GM23338 (cell line): ENCODE results near the gene ZFP42. TPM values are rescaled to one million over a fixed set of nuclear protein-coding genes. Genes with fewer than 3 reads are reported as not detected.

ENCODE experiments used
- ATAC-seq: fragments of 200-7000 bp; cut with Tn5 transposase; 3 replicates; pipeline ENCODE4 v1.9.1; 2020
- DNase-seq: peaks from one replicate; pipeline ENCODE4 v3.0.0-alpha.2; 2015; ENCODE audit warnings: low spot score
- H2AFZ ChIP-seq: fragments of 200-600 bp; sonication (generic); 2 replicates; pipeline ENCODE4 v1.8.0; 2016; ENCODE audit warnings: antibody characterized with exemption, mild to moderate bottlenecking, moderate library complexity
- H3F3A ChIP-seq: fragments of 200-600 bp; sonication (generic); replicated peaks from 2 replicates; pipeline ENCODE4 v1.8.0; 2017; ENCODE audit warnings: antibody characterized with exemption, mixed run types, low read depth
- H3K27ac ChIP-seq: fragments of 200-600 bp; sonication (generic); 2 replicates; pipeline ENCODE4 v1.6.1; 2016; ENCODE audit warnings: low read depth
- H3K27me3 ChIP-seq: fragments of 200-600 bp; sonication (generic); 2 replicates; pipeline ENCODE4 v1.8.0; 2016; ENCODE audit warnings: mild to moderate bottlenecking, mixed run types, moderate library complexity; ENCODE audit not compliant: insufficient read depth
- H3K36me3 ChIP-seq: fragments of 200-600 bp; sonication (generic); 2 replicates; pipeline ENCODE4 v1.8.0; 2016; ENCODE audit warnings: mild to moderate bottlenecking; ENCODE audit not compliant: insufficient read depth
- H3K4me1 ChIP-seq: fragments of 200-600 bp; sonication (generic); 2 replicates; pipeline ENCODE4 v1.8.0; 2016; ENCODE audit warnings: mild to moderate bottlenecking, moderate library complexity; ENCODE audit not compliant: insufficient read depth
- H3K4me2 ChIP-seq: fragments of 200-600 bp; sonication (generic); 2 replicates; pipeline ENCODE4 v1.7.1; 2017; ENCODE audit warnings: mixed run types
- H3K4me3 ChIP-seq: fragments of 200-600 bp; sonication (generic); 2 replicates; pipeline ENCODE4 v1.6.1; 2016; ENCODE audit warnings: mixed run types
- H3K79me2 ChIP-seq: fragments of 200-600 bp; sonication (generic); replicated peaks from 2 replicates; pipeline ENCODE4 v1.8.0; 2017; ENCODE audit warnings: mild to moderate bottlenecking; ENCODE audit not compliant: insufficient read depth
- H3K9me2 ChIP-seq: fragments of 200-600 bp; sonication (generic); 2 replicates; pipeline ENCODE4 v1.8.0; 2017; ENCODE audit not compliant: insufficient read depth
- H4K20me1 ChIP-seq: fragments of 200-600 bp; sonication (generic); replicated peaks from 2 replicates; pipeline ENCODE4 v1.8.0; 2017; ENCODE audit warnings: mild to moderate bottlenecking; ENCODE audit not compliant: insufficient read depth
- H3K27ac Mint-ChIP-seq: 2 replicates; pipeline ENCODE4 v1.8.0; 2020; ENCODE audit warnings: inconsistent platforms, mild to moderate bottlenecking, moderate library complexity, mixed read lengths
- H3K27me3 Mint-ChIP-seq: 3 replicates; pipeline ENCODE4 v1.8.0; 2022; ENCODE audit warnings: low read depth, mild to moderate bottlenecking, moderate library complexity, mixed read lengths, inconsistent platforms; ENCODE audit not compliant: insufficient read depth, poor library complexity
- H3K36me3 Mint-ChIP-seq: 3 replicates; pipeline ENCODE4 v1.8.0; 2021; ENCODE audit warnings: low read depth, mild to moderate bottlenecking, inconsistent platforms, moderate library complexity, mixed read lengths
- H3K4me1 Mint-ChIP-seq: 3 replicates; pipeline ENCODE4 v1.8.0; 2020; ENCODE audit warnings: mild to moderate bottlenecking, inconsistent platforms, mixed read lengths
- H3K4me3 Mint-ChIP-seq: 3 replicates; pipeline ENCODE4 v1.8.0; 2021; ENCODE audit warnings: moderate library complexity, mild to moderate bottlenecking, inconsistent platforms, mixed read lengths
- H3K9me3 Mint-ChIP-seq: 3 replicates; pipeline ENCODE4 v1.8.0; 2020; ENCODE audit warnings: moderate library complexity, mild to moderate bottlenecking, inconsistent platforms, mixed read lengths
- CREB1 ChIP-seq: fragments of 250-450 bp; sonication (Bioruptor Pico); IDR thresholded peaks from 2 replicates; pipeline ENCODE4 v1.5.0; 2020; ENCODE audit warnings: low read depth, mild to moderate bottlenecking, moderate library complexity
- EZH2 ChIP-seq: fragments of 200-600 bp; sonication (generic); IDR thresholded peaks from one replicate; pipeline ENCODE4 v1.8.0; 2017; ENCODE audit warnings: antibody characterized with exemption, mild to moderate bottlenecking, low read depth; ENCODE audit not compliant: unreplicated experiment
- EZH2phosphoT487 ChIP-seq: fragments of 200-600 bp; sonication (generic); IDR thresholded peaks from one replicate; pipeline ENCODE4 v1.8.1; 2018; ENCODE audit warnings: antibody characterized with exemption; ENCODE audit not compliant: unreplicated experiment
- JUNB ChIP-seq: IDR thresholded peaks from one replicate; pipeline ENCODE4 v1.6.1; 2016; ENCODE audit warnings: antibody characterized with exemption; ENCODE audit not compliant: unreplicated experiment
- POLR2AphosphoS5 ChIP-seq: IDR thresholded peaks from 2 replicates; pipeline ENCODE4 v1.6.1; 2016; ENCODE audit warnings: antibody characterized with exemption, low read depth
- STAT1 ChIP-seq: IDR thresholded peaks from one replicate; pipeline ENCODE4 v1.6.1; 2016; ENCODE audit warnings: antibody characterized with exemption; ENCODE audit not compliant: unreplicated experiment
- ZNF331 ChIP-seq: fragments of 250-450 bp; sonication (Bioruptor Pico); IDR thresholded peaks from 2 replicates; pipeline ENCODE4 v1.5.0; 2020; ENCODE audit warnings: low read depth, mild to moderate bottlenecking, moderate library complexity
- polyA plus RNA-seq: library from polyadenylated mRNA; unstranded; fragments of >200 nt; fragmentation: Nextera tagmentation; extraction: Ambion mirVana; gene quantifications from 2 replicates; pipeline ENCODE4 v1.2.1, GENCODE V29; 2016
- total RNA-seq: library from RNA; depleted of rRNA; stranded (reverse); fragments of >200 nt; shearing (Covaris generic); gene quantifications from 2 replicates; pipeline ENCODE4 v1.2.3, GENCODE V29; 2014
- TF ChIP-seq, protein P1 (sequence below): IDR thresholded peaks from one replicate; pipeline ENCODE4 v1.6.1; 2018; ENCODE audit warnings: antibody characterized with exemption; ENCODE audit not compliant: unreplicated experiment
- TF ChIP-seq, protein P2 (sequence below): IDR thresholded peaks from 2 replicates; pipeline ENCODE4 v1.6.1; 2016; ENCODE audit warnings: antibody characterized with exemption
- TF ChIP-seq, protein P3 (sequence below): fragments of 250-450 bp; sonication (Bioruptor Pico); IDR thresholded peaks from 2 replicates; pipeline ENCODE4 v1.5.0; 2020; ENCODE audit warnings: mild to moderate bottlenecking, moderate library complexity
- TF ChIP-seq, protein P4 (sequence below), 2 experiments: fragments of 200-600 bp in 1 of 2; sonication (generic) in 1 of 2; conservative IDR thresholded peaks; 2 replicates each; pipeline versions ENCODE4 v1.5.1 to v1.6.1; 2016 to 2017; ENCODE audit warnings: antibody characterized with exemption in 2 of 2, low read depth in 2 of 2, mild to moderate bottlenecking in 2 of 2, moderate library complexity in 1 of 2

ZFP42 gene
- total and polyA plus RNA-seq, 2 experiments from 2014 or later: 70.0 to 111 TPM

DNA sequence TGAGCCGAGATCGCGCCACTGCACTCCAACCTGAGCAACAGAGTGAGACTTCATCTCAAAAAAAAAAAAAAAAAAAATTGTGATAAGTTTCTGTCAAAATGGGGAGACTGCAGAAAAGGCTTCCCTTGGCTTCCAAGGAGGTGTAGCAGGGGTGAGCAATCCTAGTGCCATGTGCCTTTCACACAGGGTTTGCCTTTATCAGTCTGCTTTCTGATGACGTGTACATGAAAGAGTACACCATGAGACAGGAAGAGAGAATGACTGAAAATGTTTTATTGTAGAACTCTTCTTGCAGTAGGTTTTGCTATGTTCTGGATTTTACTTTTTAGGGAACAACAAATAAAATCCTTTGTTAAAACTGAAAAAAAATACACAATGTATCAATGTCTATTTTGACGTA, 23.4 kb upstream of the ZFP42 start:
- no peaks in the 10 kb centered on the region for H3F3A ChIP-seq
- ATAC-seq: no peak

More for the DNA sequence above, 23.4 kb upstream of the ZFP42 start:
- TF ChIP-seq, protein P1, sequence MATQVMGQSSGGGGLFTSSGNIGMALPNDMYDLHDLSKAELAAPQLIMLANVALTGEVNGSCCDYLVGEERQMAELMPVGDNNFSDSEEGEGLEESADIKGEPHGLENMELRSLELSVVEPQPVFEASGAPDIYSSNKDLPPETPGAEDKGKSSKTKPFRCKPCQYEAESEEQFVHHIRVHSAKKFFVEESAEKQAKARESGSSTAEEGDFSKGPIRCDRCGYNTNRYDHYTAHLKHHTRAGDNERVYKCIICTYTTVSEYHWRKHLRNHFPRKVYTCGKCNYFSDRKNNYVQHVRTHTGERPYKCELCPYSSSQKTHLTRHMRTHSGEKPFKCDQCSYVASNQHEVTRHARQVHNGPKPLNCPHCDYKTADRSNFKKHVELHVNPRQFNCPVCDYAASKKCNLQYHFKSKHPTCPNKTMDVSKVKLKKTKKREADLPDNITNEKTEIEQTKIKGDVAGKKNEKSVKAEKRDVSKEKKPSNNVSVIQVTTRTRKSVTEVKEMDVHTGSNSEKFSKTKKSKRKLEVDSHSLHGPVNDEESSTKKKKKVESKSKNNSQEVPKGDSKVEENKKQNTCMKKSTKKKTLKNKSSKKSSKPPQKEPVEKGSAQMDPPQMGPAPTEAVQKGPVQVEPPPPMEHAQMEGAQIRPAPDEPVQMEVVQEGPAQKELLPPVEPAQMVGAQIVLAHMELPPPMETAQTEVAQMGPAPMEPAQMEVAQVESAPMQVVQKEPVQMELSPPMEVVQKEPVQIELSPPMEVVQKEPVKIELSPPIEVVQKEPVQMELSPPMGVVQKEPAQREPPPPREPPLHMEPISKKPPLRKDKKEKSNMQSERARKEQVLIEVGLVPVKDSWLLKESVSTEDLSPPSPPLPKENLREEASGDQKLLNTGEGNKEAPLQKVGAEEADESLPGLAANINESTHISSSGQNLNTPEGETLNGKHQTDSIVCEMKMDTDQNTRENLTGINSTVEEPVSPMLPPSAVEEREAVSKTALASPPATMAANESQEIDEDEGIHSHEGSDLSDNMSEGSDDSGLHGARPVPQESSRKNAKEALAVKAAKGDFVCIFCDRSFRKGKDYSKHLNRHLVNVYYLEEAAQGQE: no peak
- TF ChIP-seq, protein P2, sequence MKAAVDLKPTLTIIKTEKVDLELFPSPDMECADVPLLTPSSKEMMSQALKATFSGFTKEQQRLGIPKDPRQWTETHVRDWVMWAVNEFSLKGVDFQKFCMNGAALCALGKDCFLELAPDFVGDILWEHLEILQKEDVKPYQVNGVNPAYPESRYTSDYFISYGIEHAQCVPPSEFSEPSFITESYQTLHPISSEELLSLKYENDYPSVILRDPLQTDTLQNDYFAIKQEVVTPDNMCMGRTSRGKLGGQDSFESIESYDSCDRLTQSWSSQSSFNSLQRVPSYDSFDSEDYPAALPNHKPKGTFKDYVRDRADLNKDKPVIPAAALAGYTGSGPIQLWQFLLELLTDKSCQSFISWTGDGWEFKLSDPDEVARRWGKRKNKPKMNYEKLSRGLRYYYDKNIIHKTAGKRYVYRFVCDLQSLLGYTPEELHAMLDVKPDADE: no peak
- TF ChIP-seq EZH2: no peak
- no peak for TF ChIP-seq POLR2AphosphoS5
- TF ChIP-seq STAT1: no peak
- TF ChIP-seq CREB1 (CRISPR knock-in tag): no peak
- TF ChIP-seq JUNB: no peak
- TF ChIP-seq EZH2phosphoT487: no peak
- TF ChIP-seq, protein P3, sequence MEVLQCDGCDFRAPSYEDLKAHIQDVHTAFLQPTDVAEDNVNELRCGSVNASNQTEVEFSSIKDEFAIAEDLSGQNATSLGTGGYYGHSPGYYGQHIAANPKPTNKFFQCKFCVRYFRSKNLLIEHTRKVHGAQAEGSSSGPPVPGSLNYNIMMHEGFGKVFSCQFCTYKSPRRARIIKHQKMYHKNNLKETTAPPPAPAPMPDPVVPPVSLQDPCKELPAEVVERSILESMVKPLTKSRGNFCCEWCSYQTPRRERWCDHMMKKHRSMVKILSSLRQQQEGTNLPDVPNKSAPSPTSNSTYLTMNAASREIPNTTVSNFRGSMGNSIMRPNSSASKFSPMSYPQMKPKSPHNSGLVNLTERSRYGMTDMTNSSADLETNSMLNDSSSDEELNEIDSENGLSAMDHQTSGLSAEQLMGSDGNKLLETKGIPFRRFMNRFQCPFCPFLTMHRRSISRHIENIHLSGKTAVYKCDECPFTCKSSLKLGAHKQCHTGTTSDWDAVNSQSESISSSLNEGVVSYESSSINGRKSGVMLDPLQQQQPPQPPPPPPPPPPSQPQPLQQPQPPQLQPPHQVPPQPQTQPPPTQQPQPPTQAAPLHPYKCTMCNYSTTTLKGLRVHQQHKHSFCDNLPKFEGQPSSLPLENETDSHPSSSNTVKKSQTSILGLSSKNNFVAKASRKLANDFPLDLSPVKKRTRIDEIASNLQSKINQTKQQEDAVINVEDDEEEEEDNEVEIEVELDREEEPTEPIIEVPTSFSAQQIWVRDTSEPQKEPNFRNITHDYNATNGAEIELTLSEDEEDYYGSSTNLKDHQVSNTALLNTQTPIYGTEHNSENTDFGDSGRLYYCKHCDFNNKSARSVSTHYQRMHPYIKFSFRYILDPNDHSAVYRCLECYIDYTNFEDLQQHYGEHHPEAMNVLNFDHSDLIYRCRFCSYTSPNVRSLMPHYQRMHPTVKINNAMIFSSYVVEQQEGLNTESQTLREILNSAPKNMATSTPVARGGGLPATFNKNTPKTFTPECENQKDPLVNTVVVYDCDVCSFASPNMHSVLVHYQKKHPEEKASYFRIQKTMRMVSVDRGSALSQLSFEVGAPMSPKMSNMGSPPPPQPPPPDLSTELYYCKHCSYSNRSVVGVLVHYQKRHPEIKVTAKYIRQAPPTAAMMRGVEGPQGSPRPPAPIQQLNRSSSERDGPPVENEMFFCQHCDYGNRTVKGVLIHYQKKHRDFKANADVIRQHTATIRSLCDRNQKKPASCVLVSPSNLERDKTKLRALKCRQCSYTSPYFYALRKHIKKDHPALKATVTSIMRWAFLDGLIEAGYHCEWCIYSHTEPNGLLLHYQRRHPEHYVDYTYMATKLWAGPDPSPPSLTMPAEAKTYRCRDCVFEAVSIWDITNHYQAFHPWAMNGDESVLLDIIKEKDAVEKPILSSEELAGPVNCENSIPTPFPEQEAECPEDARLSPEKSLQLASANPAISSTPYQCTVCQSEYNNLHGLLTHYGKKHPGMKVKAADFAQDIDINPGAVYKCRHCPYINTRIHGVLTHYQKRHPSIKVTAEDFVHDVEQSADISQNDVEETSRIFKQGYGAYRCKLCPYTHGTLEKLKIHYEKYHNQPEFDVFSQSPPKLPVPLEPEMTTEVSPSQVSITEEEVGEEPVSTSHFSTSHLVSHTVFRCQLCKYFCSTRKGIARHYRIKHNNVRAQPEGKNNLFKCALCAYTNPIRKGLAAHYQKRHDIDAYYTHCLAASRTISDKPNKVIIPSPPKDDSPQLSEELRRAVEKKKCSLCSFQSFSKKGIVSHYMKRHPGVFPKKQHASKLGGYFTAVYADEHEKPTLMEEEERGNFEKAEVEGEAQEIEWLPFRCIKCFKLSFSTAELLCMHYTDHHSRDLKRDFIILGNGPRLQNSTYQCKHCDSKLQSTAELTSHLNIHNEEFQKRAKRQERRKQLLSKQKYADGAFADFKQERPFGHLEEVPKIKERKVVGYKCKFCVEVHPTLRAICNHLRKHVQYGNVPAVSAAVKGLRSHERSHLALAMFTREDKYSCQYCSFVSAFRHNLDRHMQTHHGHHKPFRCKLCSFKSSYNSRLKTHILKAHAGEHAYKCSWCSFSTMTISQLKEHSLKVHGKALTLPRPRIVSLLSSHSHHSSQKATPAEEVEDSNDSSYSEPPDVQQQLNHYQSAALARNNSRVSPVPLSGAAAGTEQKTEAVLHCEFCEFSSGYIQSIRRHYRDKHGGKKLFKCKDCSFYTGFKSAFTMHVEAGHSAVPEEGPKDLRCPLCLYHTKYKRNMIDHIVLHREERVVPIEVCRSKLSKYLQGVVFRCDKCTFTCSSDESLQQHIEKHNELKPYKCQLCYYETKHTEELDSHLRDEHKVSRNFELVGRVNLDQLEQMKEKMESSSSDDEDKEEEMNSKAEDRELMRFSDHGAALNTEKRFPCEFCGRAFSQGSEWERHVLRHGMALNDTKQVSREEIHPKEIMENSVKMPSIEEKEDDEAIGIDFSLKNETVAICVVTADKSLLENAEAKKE (CRISPR knock-in tag): no peak
- TF ChIP-seq ZNF331 (CRISPR knock-in tag): no peak
- TF ChIP-seq, protein P4, sequence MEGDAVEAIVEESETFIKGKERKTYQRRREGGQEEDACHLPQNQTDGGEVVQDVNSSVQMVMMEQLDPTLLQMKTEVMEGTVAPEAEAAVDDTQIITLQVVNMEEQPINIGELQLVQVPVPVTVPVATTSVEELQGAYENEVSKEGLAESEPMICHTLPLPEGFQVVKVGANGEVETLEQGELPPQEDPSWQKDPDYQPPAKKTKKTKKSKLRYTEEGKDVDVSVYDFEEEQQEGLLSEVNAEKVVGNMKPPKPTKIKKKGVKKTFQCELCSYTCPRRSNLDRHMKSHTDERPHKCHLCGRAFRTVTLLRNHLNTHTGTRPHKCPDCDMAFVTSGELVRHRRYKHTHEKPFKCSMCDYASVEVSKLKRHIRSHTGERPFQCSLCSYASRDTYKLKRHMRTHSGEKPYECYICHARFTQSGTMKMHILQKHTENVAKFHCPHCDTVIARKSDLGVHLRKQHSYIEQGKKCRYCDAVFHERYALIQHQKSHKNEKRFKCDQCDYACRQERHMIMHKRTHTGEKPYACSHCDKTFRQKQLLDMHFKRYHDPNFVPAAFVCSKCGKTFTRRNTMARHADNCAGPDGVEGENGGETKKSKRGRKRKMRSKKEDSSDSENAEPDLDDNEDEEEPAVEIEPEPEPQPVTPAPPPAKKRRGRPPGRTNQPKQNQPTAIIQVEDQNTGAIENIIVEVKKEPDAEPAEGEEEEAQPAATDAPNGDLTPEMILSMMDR (conservative IDR thresholded peaks at IDR 0.05; ENCODE audit: low read depth in 2 of 2): no peak
- no peaks in the 10 kb centered on the region for H3K27me3 ChIP-seq
- Mint-ChIP-seq H3K27me3 (peaks cover 1% of the 10 kb centered on the region), H3K4me3 (no peak overlapping the region), H3K9me3 (no peaks in the 10 kb centered on the region), H3K27ac (no peak overlapping the region), H3K4me1 (peaks cover 3% of the 10 kb centered on the region; the same call in 1 of the 3 replicates), H3K36me3 (no peaks in the 10 kb centered on the region; the same call in 2 of the 3 replicates)
- no peak for DNase-seq
- no peak overlapping the region for H3K4me2 ChIP-seq
- H3K4me1 ChIP-seq: peaks cover 4% of the 10 kb centered on the region; the same call in 1 of the 2 replicates
- no peak overlapping the region for H3K27ac ChIP-seq
- no peaks in the 10 kb centered on the region for H3K36me3 ChIP-seq
- peaks cover 1% of the 10 kb centered on the region; the same call in 1 of the 2 replicates for H3K9me2 ChIP-seq
- no peaks in the 10 kb centered on the region for H3K79me2 ChIP-seq
- no peaks in the 10 kb centered on the region for H4K20me1 ChIP-seq
- no peak overlapping the region for H3K4me3 ChIP-seq
- no peak overlapping the region for H2AFZ ChIP-seq
